Astrocyte (in vitro differentiated cells and primary cell): ENCODE measurements around the gene MAN1A1. TPM values are rescaled to one million over a fixed set of nuclear protein-coding genes. Genes with fewer than 3 reads are reported as not detected.

Experiments
- DNase-seq: peaks from one replicate; pipeline ENCODE4 v3.0.0-alpha.2; 2010; ENCODE audit warnings: low read depth
- FAIRE-seq: peaks from 2 replicates; lab custom pipeline; 2011; peaks lifted over from hg19 to GRCh38; lab: Jason Lieb, UNC
- H2AFZ ChIP-seq: 2 replicates; pipeline ENCODE4 v1.6.0; 2012; ENCODE audit warnings: low read depth, low read length, inconsistent platforms
- H3K27ac ChIP-seq: 2 replicates; pipeline ENCODE4 v1.5.1; 2011; ENCODE audit warnings: low read depth, low read length, inconsistent platforms
- H3K27me3 ChIP-seq: 2 replicates; pipeline ENCODE4 v1.6.0; 2011; ENCODE audit warnings: low read length, inconsistent platforms; ENCODE audit not compliant: insufficient read depth
- H3K36me3 ChIP-seq: 2 replicates; pipeline ENCODE4 v1.5.1; 2011; ENCODE audit warnings: low read length, inconsistent platforms; ENCODE audit not compliant: insufficient read depth
- H3K4me1 ChIP-seq: 2 replicates; pipeline ENCODE4 v1.5.1; 2011; ENCODE audit warnings: low read length, inconsistent platforms; ENCODE audit not compliant: insufficient read depth
- H3K4me2 ChIP-seq: 2 replicates; pipeline ENCODE4 v1.6.0; 2012; ENCODE audit warnings: low read length, inconsistent platforms
- H3K4me3 ChIP-seq: 2 replicates; pipeline ENCODE4 v1.5.1; 2011; ENCODE audit warnings: low read depth, mild to moderate bottlenecking, low read length, inconsistent platforms; ENCODE audit not compliant: insufficient read depth
- H3K79me2 ChIP-seq: 2 replicates; pipeline ENCODE4 v1.6.0; 2012; ENCODE audit warnings: mild to moderate bottlenecking, low read length, inconsistent platforms; ENCODE audit not compliant: insufficient read depth
- H3K9ac ChIP-seq: 2 replicates; pipeline ENCODE4 v1.6.0; 2012; ENCODE audit warnings: mild to moderate bottlenecking, low read length, inconsistent platforms
- H3K9me3 ChIP-seq: 2 replicates; pipeline ENCODE4 v1.5.1; 2012; ENCODE audit warnings: low read depth, mild to moderate bottlenecking, low read length, inconsistent platforms; ENCODE audit not compliant: insufficient read depth
- H4K20me1 ChIP-seq: 2 replicates; pipeline ENCODE4 v1.6.0; 2012; ENCODE audit warnings: low read length, inconsistent platforms; ENCODE audit not compliant: insufficient read depth
- H3K27ac Mint-ChIP-seq: one replicate; pipeline ENCODE4 v1.8.0; 2021; ENCODE audit warnings: mild to moderate bottlenecking, mixed read lengths; ENCODE audit not compliant: unreplicated experiment
- H3K27me3 Mint-ChIP-seq: one replicate; pipeline ENCODE4 v1.8.0; 2021; ENCODE audit warnings: low read depth, mixed read lengths; ENCODE audit not compliant: unreplicated experiment
- H3K36me3 Mint-ChIP-seq: one replicate; pipeline ENCODE4 v1.8.0; 2021; ENCODE audit warnings: low read depth, mixed read lengths; ENCODE audit not compliant: unreplicated experiment
- H3K4me1 Mint-ChIP-seq: one replicate; pipeline ENCODE4 v1.8.0; 2021; ENCODE audit warnings: low read depth, mixed read lengths; ENCODE audit not compliant: unreplicated experiment
- H3K4me3 Mint-ChIP-seq: one replicate; pipeline ENCODE4 v1.8.0; 2021; ENCODE audit warnings: mild to moderate bottlenecking, moderate library complexity, mixed read lengths; ENCODE audit not compliant: unreplicated experiment
- H3K9me3 Mint-ChIP-seq: one replicate; pipeline ENCODE4 v1.8.0; 2021; ENCODE audit warnings: mild to moderate bottlenecking, mixed read lengths; ENCODE audit not compliant: unreplicated experiment
- CTCF ChIP-seq: IDR thresholded peaks from 2 replicates; pipeline ENCODE4 v1.5.1; 2011; ENCODE audit warnings: low read depth, mild to moderate bottlenecking, inconsistent platforms, low read length, moderate library complexity; ENCODE audit not compliant: insufficient read depth
- EZH2 ChIP-seq: IDR thresholded peaks from 2 replicates; pipeline ENCODE4 v1.6.1; 2012; ENCODE audit warnings: mild to moderate bottlenecking, low read length, inconsistent platforms; ENCODE audit not compliant: insufficient read depth
- total RNA-seq: library from RNA; stranded (reverse); gene quantifications from 2 replicates; pipeline ENCODE4 v1.2.1, GENCODE V29; 2021

The MAN1A1 gene
- total RNA-seq, 1 donor from 2014 or later = 11.7 TPM

GRCh38 chr6:119196715-119197114 lies 152.8 kb downstream of the MAN1A1 start:
- Mint-ChIP-seq H3K27ac (no peak overlapping the region), H3K27me3 (no peaks in the 10 kb centered on the region), H3K4me1 (peaks cover 7% of the 10 kb centered on the region), H3K36me3 (peaks cover 2% of the 10 kb centered on the region), H3K4me3 (no peak overlapping the region), H3K9me3 (no peaks in the 10 kb centered on the region)
- H3K4me2 ChIP-seq = no peak overlapping the region
- no peak overlapping the region for H3K9ac ChIP-seq
- H2AFZ ChIP-seq = no peak overlapping the region
- H3K27ac ChIP-seq = no peak overlapping the region
- no peaks in the 10 kb centered on the region for H3K36me3 ChIP-seq
- H3K4me3 ChIP-seq = no peak overlapping the region
- TF ChIP-seq EZH2 (no peak), CTCF (no peak)
- DNase-seq (no peak), FAIRE-seq (no peak)
- H3K79me2 ChIP-seq = no peaks in the 10 kb centered on the region
- no peaks in the 10 kb centered on the region for H3K27me3 ChIP-seq
- no peaks in the 10 kb centered on the region for H3K9me3 ChIP-seq
- no peaks in the 10 kb centered on the region for H4K20me1 ChIP-seq
- no peaks in the 10 kb centered on the region for H3K4me1 ChIP-seq

- Mint-ChIP-seq H3K9me3 (no peaks in the 10 kb centered on the region), H3K27me3 (no peaks in the 10 kb centered on the region), H3K27ac (no peak overlapping the region), H3K4me3 (no peak overlapping the region), H3K36me3 (peaks cover 2% of the 10 kb centered on the region), H3K4me1 (peaks cover 6% of the 10 kb centered on the region)
- no peak for DNase-seq
- no peak for FAIRE-seq
- Histone ChIP-seq H3K9me3 (no peaks in the 10 kb centered on the region), H3K27ac (no peak overlapping the region), H3K27me3 (no peaks in the 10 kb centered on the region), H3K36me3 (no peaks in the 10 kb centered on the region), H2AFZ (no peak overlapping the region), H3K4me1 (no peaks in the 10 kb centered on the region), H3K4me2 (no peak overlapping the region), H3K79me2 (no peaks in the 10 kb centered on the region), H4K20me1 (no peaks in the 10 kb centered on the region), H3K9ac (no peak overlapping the region), H3K4me3 (no peak overlapping the region)
- no peak for TF ChIP-seq CTCF
- no peak for TF ChIP-seq EZH2
These were observed 153.7 kb downstream of the MAN1A1 start for GRCh38 chr6:119195848-119196247.

GRCh38 chr6:119195204-119195603 lies 154.4 kb downstream of the MAN1A1 start:
- Histone ChIP-seq H3K9me3 (no peaks in the 10 kb centered on the region), H3K27me3 (no peaks in the 10 kb centered on the region), H4K20me1 (no peaks in the 10 kb centered on the region), H3K27ac (no peak overlapping the region), H3K4me1 (no peaks in the 10 kb centered on the region), H3K36me3 (no peaks in the 10 kb centered on the region), H3K4me3 (no peak overlapping the region), H3K9ac (no peak overlapping the region), H3K79me2 (no peaks in the 10 kb centered on the region), H3K4me2 (no peak overlapping the region), H2AFZ (no peak overlapping the region)
- H3K27ac Mint-ChIP-seq = no peak overlapping the region
- no peaks in the 10 kb centered on the region for H3K27me3 Mint-ChIP-seq
- no peak for DNase-seq
- H3K4me3 Mint-ChIP-seq = no peak overlapping the region
- peaks cover 2% of the 10 kb centered on the region for H3K36me3 Mint-ChIP-seq
- no peaks in the 10 kb centered on the region for H3K9me3 Mint-ChIP-seq
- H3K4me1 Mint-ChIP-seq = peaks cover 2% of the 10 kb centered on the region
- FAIRE-seq = no peak
- TF ChIP-seq EZH2 (no peak), CTCF (no peak)
